Fibroblast of lung (primary cell): ENCODE results near the gene CFLAR.

Source experiments
- CTCF ChIP-seq, 2 donors: IDR thresholded peaks in 1 of 2; conservative IDR thresholded peaks in 1 of 2; 1 replicate in 1 of 2; 2 replicates in 1 of 2; pipeline ENCODE4 v1.5.1; 2011 to 2012; ENCODE audit warnings: low read length in 2 of 2, control low read depth in 1 of 2, inconsistent platforms in 1 of 2, low read depth in 1 of 2, mild to moderate bottlenecking in 1 of 2
- EZH2 ChIP-seq: IDR thresholded peaks from 2 replicates; pipeline ENCODE4 v1.5.1; 2012; ENCODE audit warnings: low read length, control low read depth, mild to moderate bottlenecking; ENCODE audit errors: missing control alignments

- TF ChIP-seq CTCF (conservative IDR thresholded peaks at IDR 0.05 in 1 of 2, IDR thresholded peaks at IDR 0.05 in 1 of 2; ENCODE audit: low read depth in 1 of 2, low read length in 2 of 2), result no peak
- no peak for TF ChIP-seq EZH2
Observed at GRCh38 chr2:201100497-201100896, 15.5 kb upstream of the CFLAR start.
